Left ventricle myocardium superior (tissue), 1 donor: ENCODE data around the gene LZTS2. TPM values are rescaled to one million over a fixed set of nuclear protein-coding genes. Genes with fewer than 3 reads are reported as not detected.

Experiments
- ATAC-seq: fragments of 200-7000 bp; cut with Tn5 transposase; one replicate; pipeline ENCODE4 v1.9.1; 2020; ENCODE audit warnings: mild to moderate bottlenecking, moderate library complexity
- DNase-seq: peaks from one replicate; pipeline ENCODE4 v3.0.0-alpha.2; 2020
- intact Hi-C: fragments of 100-400 bp; cut with micrococcal nuclease; formaldehyde crosslinking; loops from one replicate; pipeline ENCODE4 v1.11.0; 2022
- total RNA-seq: library from RNA; stranded (reverse); fragmentation: NEBNext Ultra II Directional; extraction: Animal tissue kit (Norgen Biotek cat#: 25700); gene quantifications from one replicate; pipeline ENCODE4 v1.2.1, GENCODE V29; 2021
- donor health status: DM: no; HTN: yes; CAD: no; lungs with severe emphysema.

The LZTS2 gene
- total RNA-seq, 1 donor from 2014 or later, result 44.9 TPM

DNA sequence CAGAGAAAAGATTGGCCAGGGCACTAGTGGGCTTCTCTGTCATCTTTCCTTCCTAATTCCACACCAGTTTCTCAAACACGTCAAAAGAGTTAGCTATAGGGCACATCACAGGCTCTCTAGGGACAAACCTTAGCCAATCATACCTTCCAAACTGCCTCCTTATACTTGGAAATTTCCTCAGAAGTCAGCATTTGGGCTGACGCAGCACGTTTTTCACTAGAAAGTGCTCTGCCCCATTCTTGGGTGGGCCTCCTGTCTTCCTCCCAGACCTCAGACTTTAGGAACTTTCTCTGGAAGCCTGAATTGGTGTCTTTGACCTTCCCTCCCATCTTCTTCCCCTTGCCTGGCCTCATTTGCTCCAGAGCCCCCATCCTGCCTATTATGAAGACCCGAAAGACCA, 42.5 kb downstream of the LZTS2 start:
- no peak for DNase-seq
- intact Hi-C loops, result no loop called here
- no peak for ATAC-seq

- peak; percentile 97 for DNase-seq
- intact Hi-C loops, result no loop called here
These were observed 43.2 kb downstream of the LZTS2 start for GRCh38 chr10:101042667-101043362.

GRCh38 chr10:101043363-101043707, 43.7 kb downstream of the LZTS2 start:
- intact Hi-C loops, result no loop called here
- ATAC-seq, result no peak
- DNase-seq, result no peak

More at GRCh38 chr10:101042667-101043362, 43.2 kb downstream of the LZTS2 start:
- ATAC-seq, result peak; percentile 93

DNA sequence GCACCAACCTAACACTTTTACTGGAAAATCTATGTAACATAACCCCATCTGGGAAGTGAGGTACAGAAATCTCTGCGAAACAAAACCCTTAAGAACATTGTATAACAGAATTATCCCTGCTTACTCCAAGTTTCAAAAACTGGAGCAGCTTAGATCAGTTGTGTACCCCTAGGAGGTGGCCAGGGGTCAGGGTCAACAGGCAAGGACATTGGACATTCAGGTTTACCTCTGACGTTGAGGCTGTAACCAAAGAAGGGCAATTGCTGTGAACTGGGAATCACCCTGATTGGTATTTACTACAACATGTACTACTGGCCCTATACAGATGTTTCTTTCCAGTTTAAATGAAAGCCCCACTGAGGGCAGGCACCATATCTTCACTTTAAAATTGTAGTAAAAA, 44.5 kb downstream of the LZTS2 start:
- intact Hi-C loops, result no loop called here
- DNase-seq, result no peak
- no peak for ATAC-seq

GRCh38 chr10:101046332-101047238, 47.0 kb downstream of the LZTS2 start:
- DNase-seq (no peak), ATAC-seq (no peak)
- intact Hi-C loops, result no loop called here

DNA sequence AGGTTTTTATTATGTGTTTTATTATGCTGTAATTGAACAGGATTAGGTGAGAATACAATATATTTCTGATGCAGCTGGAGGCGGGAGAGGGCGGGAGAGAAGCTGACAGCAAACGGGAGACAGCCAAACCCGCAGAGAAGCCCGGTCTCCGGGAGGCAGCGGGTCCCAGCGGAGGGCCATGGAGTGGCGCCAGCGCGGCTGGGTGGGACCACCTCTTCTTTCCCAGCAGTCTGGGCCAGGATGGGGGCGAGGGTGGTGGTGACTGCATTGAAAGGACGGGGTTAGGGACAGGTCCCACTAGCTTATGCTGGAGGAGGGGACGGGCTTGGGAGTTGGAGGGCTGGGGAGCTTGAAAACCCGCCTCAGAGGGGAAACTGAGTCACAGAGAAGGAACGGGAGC, 47.7 kb downstream of the LZTS2 start:
- no peak for DNase-seq
- intact Hi-C loops, result no loop called here
- ATAC-seq, result no peak

DNA sequence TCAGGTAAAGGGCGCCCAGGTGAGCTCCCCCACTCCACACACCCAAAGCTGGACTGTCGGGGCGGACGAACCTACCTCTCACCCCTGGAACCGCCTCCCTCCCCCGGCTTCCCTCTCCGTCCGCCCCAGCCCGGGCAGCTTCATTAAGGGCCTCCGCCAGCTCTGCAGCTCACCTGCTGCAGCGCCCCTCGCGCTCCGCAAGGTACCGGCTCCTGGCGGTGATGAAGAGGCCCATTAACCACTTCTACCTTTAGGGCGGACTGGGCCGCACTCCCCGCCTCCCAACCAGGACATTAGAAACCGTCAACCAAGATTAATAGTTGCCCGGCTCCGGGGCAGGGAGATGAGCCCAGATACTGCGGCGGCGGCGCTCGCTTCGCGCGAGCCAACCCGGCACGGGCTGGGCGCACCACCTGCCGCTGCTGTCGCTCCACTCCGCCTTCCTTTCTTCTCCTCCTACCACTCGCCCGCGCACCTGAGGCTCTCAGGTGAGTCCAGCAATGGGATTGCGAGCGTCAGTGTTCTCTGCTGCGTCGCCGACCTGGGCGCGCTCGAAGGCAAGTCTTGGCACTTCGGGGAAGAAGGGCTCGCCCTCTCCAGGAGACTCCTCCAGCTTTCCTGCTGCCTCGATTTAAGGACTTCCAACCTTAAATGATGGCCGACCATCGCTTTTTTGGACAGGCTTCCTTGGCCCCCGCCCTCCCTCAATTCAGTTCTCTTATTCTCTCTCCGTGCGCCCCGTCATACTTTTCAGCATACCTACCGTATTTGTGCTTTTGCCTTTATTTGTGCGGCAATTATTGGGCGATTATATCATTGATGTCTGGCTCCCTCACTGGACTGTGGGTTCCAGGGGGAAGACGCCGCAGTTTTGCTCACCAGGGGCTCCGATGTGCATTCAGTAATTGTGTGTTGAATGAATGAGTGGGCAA, 48.6 kb downstream of the LZTS2 start:
- intact Hi-C loops, result no loop called here
- no peak for DNase-seq
- ATAC-seq, result no peak

DNA sequence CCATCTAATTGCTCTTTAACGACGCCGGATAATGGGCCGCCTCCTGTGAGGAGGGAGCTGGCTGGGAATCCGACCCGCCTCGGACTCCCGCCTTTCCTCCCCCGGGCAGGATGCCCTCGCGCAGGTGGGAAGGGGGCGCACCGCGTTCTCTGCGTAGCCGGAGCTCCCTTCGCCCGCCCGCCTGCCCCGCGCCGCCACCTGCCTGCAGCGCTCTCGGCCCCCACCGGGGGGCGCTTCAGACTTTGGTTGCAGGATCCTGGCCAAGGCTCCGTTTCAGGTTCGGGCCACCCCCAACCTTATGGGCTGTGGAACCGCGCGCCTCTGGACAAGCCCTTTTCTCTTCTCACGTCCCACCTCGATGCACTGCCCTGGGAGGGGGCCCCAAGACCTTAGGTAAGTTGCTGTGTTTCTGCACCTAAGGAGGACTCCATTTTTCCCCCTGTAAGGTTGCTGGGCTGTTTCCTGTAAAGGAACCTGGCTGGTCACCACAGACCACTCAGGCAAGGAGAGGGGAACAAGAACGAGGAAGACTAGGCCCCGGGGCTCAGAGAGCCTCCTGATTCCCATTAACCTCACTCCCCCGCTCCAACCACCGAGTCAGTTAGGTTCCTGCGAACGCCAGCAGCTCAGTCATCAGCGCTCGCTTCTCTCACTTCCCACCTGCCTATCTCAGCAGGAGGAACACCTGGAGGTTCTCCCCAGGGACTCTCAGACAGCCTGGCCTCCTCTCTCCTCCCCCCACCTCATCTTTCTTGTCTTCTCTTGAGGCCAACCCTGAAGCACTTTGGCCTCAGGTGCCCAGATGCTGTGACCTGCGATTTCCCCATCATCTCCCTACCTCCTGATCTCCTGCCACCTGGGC, 50.8 kb downstream of the LZTS2 start:
- DNase-seq, result peak; percentile 70
- intact Hi-C loops, result no loop called here
- ATAC-seq, result peak; percentile 68

GRCh38 chr10:101052285-101052684, 52.7 kb downstream of the LZTS2 start:
- ATAC-seq (peak; percentile 48), DNase-seq (no peak)
- intact Hi-C loops, result no loop called here

DNA sequence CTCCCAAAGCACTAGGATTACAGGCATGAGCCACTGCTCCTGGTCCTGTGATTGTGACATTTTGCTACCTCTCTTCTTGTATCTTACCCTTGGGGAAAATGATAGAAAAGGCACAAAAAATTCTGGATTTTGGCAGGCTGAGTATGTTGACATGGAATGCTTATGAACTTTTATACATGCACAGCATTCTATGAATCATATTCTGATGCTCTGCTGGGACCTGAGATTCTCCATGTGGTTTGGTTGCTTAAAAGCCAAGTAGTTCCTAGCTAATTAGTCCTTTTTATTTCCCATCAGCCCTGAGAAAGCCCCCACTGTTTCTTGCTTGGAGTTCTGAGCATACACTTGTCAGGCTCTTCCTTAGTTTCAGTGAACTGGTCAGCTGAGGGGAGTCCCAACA, 53.9 kb downstream of the LZTS2 start:
- ATAC-seq, result no peak
- DNase-seq, result no peak
- intact Hi-C loops, result no loop called here

DNA sequence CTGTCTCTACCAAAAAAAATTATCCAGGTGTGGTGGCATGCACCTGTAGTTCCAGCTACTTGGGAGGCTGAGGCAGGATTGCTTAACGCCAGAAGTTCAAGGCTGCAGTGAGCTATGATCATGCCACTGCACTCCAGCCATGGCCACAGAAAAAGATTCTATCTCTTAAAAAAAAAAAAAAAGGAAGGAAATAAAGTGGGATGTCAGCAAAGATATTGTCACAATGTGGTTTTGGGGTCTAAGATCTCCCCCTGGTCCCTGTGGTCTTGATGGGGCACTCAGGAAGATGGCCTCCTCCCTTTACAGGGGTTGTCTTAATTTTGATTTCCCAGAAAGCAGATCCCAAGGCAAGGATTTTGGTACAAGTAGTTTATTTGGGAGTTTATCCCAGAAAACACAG, 54.7 kb downstream of the LZTS2 start:
- intact Hi-C loops, result no loop called here
- no peak for ATAC-seq

DNA sequence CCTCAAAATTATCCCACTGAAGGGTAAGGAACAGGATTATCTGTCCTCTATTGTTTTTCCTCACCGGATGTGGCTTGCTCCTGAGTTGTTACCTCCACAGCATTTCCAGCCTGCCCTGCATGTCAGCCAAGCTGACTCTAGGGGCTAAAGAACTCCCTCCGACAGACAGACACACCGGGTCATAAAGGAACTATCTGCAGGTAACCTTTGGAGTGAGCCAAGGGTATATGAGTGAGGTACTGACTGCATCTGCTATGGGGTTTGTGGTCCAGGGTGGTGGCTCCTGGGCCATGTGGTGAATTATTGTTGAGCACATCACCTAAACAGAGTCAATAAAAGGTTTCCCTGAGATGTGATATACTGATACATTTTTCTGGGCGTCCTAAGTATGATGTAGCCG, 55.3 kb downstream of the LZTS2 start:
- intact Hi-C loops, result no loop called here
- DNase-seq (no peak), ATAC-seq (no peak)

More for the DNA sequence above, 54.7 kb downstream of the LZTS2 start:
- no peak for DNase-seq

GRCh38 chr10:101055411-101055810, 55.8 kb downstream of the LZTS2 start:
- intact Hi-C loops, result no loop called here
- no peak for DNase-seq
- no peak for ATAC-seq

DNA sequence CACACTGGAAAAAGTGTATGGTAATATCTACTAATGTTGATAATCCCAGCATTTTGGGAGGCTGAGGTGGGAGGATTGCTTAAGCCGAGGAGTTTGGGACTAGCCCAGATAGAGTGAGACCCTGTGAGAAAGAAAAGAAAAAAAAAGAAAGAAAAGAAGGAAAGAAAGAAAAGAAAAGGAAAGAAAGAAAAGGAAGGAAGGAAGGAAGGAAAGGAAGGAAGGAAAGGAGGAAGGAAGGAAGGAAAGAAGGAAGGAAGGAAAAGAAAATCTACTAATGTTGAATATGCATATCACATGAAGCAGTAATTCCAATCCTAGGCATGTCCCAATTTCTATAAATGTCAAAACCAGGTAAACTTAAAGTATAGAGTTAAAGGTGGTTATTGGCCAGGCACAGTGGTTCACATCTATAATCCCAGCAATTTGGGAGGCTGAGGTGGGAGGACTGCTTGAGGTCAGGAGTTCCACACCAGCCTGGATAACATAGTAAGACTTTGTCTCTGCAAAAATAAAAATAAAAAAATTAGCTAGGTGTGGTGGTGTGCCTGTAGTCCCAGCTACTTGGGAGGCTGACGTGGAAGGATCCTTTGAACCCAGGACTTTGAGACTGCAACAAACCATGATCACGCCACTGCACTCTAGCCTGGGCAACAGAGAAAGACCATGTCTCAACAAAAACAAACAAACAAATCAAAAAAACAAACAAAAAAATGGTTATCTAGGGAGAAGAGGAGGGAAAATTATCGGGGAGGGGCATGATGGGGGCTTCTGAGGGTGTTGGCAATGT, 57.0 kb downstream of the LZTS2 start:
- intact Hi-C loops, result no loop called here
- DNase-seq, result no peak
- ATAC-seq, result no peak
